Activated naive CD4-positive, alpha-beta T cell treated with anti-CD3 and anti-CD28 coated beads for 36 hours (primary cell): Measurements from ENCODE around the gene UMODL1. TPM values are rescaled to one million over a fixed set of nuclear protein-coding genes. Genes with fewer than 3 reads are reported as not detected.

ENCODE experiments used
- CTCF ChIA-PET: fragments of 350-600 bp; sonication (Branson Sonifier 250); formaldehyde crosslinking; loops from one replicate; lab custom pipeline; 2021; ENCODE audit warnings: antibody characterized with exemption; lab: Charles Lee
- DNase-seq: peaks from one replicate; pipeline ENCODE4 v3.0.0-alpha.2; 2020
- H3K27ac Mint-ChIP-seq: one replicate; pipeline ENCODE4 v1.8.0; 2021; ENCODE audit warnings: mild to moderate bottlenecking, mixed read lengths
- H3K27me3 Mint-ChIP-seq: one replicate; pipeline ENCODE4 v1.8.0; 2021; ENCODE audit warnings: low read depth, mixed read lengths
- H3K36me3 Mint-ChIP-seq: one replicate; pipeline ENCODE4 v1.8.0; 2021; ENCODE audit warnings: low read depth, mixed read lengths
- H3K4me1 Mint-ChIP-seq: one replicate; pipeline ENCODE4 v1.8.0; 2021; ENCODE audit warnings: low read depth, mixed read lengths
- H3K4me3 Mint-ChIP-seq: one replicate; pipeline ENCODE4 v1.8.0; 2021; ENCODE audit warnings: mild to moderate bottlenecking, moderate library complexity, mixed read lengths
- H3K9me3 Mint-ChIP-seq: one replicate; pipeline ENCODE4 v1.8.0; 2021; ENCODE audit warnings: mixed read lengths
- intact Hi-C: fragments of 100-400 bp; cut with micrococcal nuclease; formaldehyde crosslinking; loops from one replicate; pipeline ENCODE4 v1.15.1; 2023
- total RNA-seq, 2 experiments: library from RNA; stranded (reverse); gene quantifications; one replicate each; pipeline ENCODE4 v1.2.3, GENCODE V29; 2021

UMODL1 gene
- total RNA-seq, 2 experiments from 2014 or later, result not detected

- CTCF ChIA-PET, result interaction anchor here (1.0 to 7.9 kb wide), 2 partner anchors 10 to 20 kb away, joined by 4 to 43 read pairs; no protein-coding TSS in a partner anchor
Observed at GRCh38 chr21:42097274-42097673, 26.2 kb downstream of the UMODL1 start.

GRCh38 chr21:42097860-42098454 is 26.8 kb downstream of the UMODL1 start:
- DNase-seq, result no peak
- no peaks in the 10 kb centered on the region for H3K27me3 Mint-ChIP-seq

More at GRCh38 chr21:42097274-42097673, 26.2 kb downstream of the UMODL1 start:
- no peaks in the 10 kb centered on the region for H3K9me3 Mint-ChIP-seq
- H3K27ac Mint-ChIP-seq, result no peak overlapping the region
- no peaks in the 10 kb centered on the region for H3K27me3 Mint-ChIP-seq
- H3K4me1 Mint-ChIP-seq, result no peaks in the 10 kb centered on the region
- intact Hi-C loops, result no loop called here
- no peaks in the 10 kb centered on the region for H3K36me3 Mint-ChIP-seq
- no peak for DNase-seq
- H3K4me3 Mint-ChIP-seq, result no peak overlapping the region

GRCh38 chr21:42098957-42099505 is 27.9 kb downstream of the UMODL1 start:
- H3K27ac Mint-ChIP-seq, result no peak overlapping the region
- CTCF ChIA-PET, result interaction anchor here (7.9 kb wide), 1 partner anchor 8 kb away, joined by 43 read pairs; no protein-coding TSS in a partner anchor
- no peaks in the 10 kb centered on the region for H3K36me3 Mint-ChIP-seq
- no peaks in the 10 kb centered on the region for H3K9me3 Mint-ChIP-seq
- no peak for DNase-seq
- no peak overlapping the region for H3K4me3 Mint-ChIP-seq
- H3K4me1 Mint-ChIP-seq, result peaks cover 3% of the 10 kb centered on the region
- intact Hi-C loops, result no loop called here
- H3K27me3 Mint-ChIP-seq, result no peaks in the 10 kb centered on the region

More at GRCh38 chr21:42097860-42098454, 26.8 kb downstream of the UMODL1 start:
- Mint-ChIP-seq H3K36me3 (no peaks in the 10 kb centered on the region), H3K4me3 (no peak overlapping the region), H3K9me3 (no peaks in the 10 kb centered on the region), H3K27ac (no peak overlapping the region), H3K4me1 (peaks cover 3% of the 10 kb centered on the region)
- intact Hi-C loops, result no loop called here
- CTCF ChIA-PET, result interaction anchor here (1.0 to 7.9 kb wide), 2 partner anchors 9 to 20 kb away, joined by 4 to 43 read pairs; no protein-coding TSS in a partner anchor

GRCh38 chr21:42101246-42101645 is 30.1 kb downstream of the UMODL1 start:
- no peak for DNase-seq
- CTCF ChIA-PET, result no interaction called here
- no peaks in the 10 kb centered on the region for H3K9me3 Mint-ChIP-seq
- intact Hi-C loops, result no loop called here
- no peak overlapping the region for H3K27ac Mint-ChIP-seq
- no peaks in the 10 kb centered on the region for H3K36me3 Mint-ChIP-seq
- no peaks in the 10 kb centered on the region for H3K27me3 Mint-ChIP-seq
- no peak overlapping the region for H3K4me3 Mint-ChIP-seq
- peaks cover 3% of the 10 kb centered on the region for H3K4me1 Mint-ChIP-seq

GRCh38 chr21:42102076-42102475 is 31.0 kb downstream of the UMODL1 start:
- no peaks in the 10 kb centered on the region for H3K36me3 Mint-ChIP-seq
- H3K27ac Mint-ChIP-seq, result no peak overlapping the region
- H3K4me3 Mint-ChIP-seq, result no peak overlapping the region
- peaks cover 3% of the 10 kb centered on the region for H3K4me1 Mint-ChIP-seq
- CTCF ChIA-PET, result interaction anchor here (0.7 kb wide), 1 partner anchor 15 kb away, joined by 3 read pairs; no protein-coding TSS in a partner anchor
- DNase-seq, result no peak
- no peaks in the 10 kb centered on the region for H3K27me3 Mint-ChIP-seq
- no peaks in the 10 kb centered on the region for H3K9me3 Mint-ChIP-seq
- intact Hi-C loops, result no loop called here

- Mint-ChIP-seq H3K36me3 (no peaks in the 10 kb centered on the region), H3K4me3 (no peak overlapping the region), H3K9me3 (no peaks in the 10 kb centered on the region), H3K27ac (no peak overlapping the region), H3K27me3 (no peaks in the 10 kb centered on the region), H3K4me1 (peaks cover 3% of the 10 kb centered on the region)
- no peak for DNase-seq
- CTCF ChIA-PET, result interaction anchor here (0.7 kb wide), 1 partner anchor 15 kb away, joined by 3 read pairs; no protein-coding TSS in a partner anchor
- intact Hi-C loops, result no loop called here
Observed at GRCh38 chr21:42102526-42102925, 31.4 kb downstream of the UMODL1 start.

- Mint-ChIP-seq H3K4me1 (peaks cover 5% of the 10 kb centered on the region), H3K27ac (no peak overlapping the region), H3K27me3 (no peaks in the 10 kb centered on the region), H3K4me3 (no peak overlapping the region), H3K36me3 (no peaks in the 10 kb centered on the region), H3K9me3 (no peaks in the 10 kb centered on the region)
- intact Hi-C loops, result no loop called here
- CTCF ChIA-PET, result no interaction called here
- DNase-seq, result no peak
Observed at GRCh38 chr21:42102991-42103390, 31.9 kb downstream of the UMODL1 start.

GRCh38 chr21:42103843-42104242 is 32.7 kb downstream of the UMODL1 start:
- Mint-ChIP-seq H3K36me3 (no peaks in the 10 kb centered on the region), H3K27ac (no peak overlapping the region), H3K4me1 (peaks cover 7% of the 10 kb centered on the region), H3K27me3 (no peaks in the 10 kb centered on the region), H3K9me3 (no peaks in the 10 kb centered on the region), H3K4me3 (no peak overlapping the region)
- no peak for DNase-seq
- intact Hi-C loops, result no loop called here
- CTCF ChIA-PET, result interaction anchor here (0.5 to 0.7 kb wide), 2 partner anchors 8 to 57 kb away, joined by 3 to 4 read pairs; no protein-coding TSS in a partner anchor

GRCh38 chr21:42105476-42106315 is 34.6 kb downstream of the UMODL1 start:
- no peak overlapping the region for H3K4me3 Mint-ChIP-seq
- no peaks in the 10 kb centered on the region for H3K36me3 Mint-ChIP-seq
- H3K9me3 Mint-ChIP-seq, result no peaks in the 10 kb centered on the region
- no peak for DNase-seq
- intact Hi-C loops, result loop anchor here (5.0 kb wide), 3 partner anchors 93 to 228 kb away; partner anchors contain the start of genes PRDM15 and ZBTB21
- no peak overlapping the region for H3K27ac Mint-ChIP-seq
- H3K27me3 Mint-ChIP-seq, result no peaks in the 10 kb centered on the region
- peaks cover 7% of the 10 kb centered on the region for H3K4me1 Mint-ChIP-seq
- CTCF ChIA-PET, result interaction anchor here (1.7 to 4.6 kb wide), 3 partner anchors 10 to 289 kb away, joined by 4 to 44 read pairs (median 43); no protein-coding TSS in a partner anchor

- Mint-ChIP-seq H3K9me3 (no peaks in the 10 kb centered on the region), H3K4me1 (peaks cover 7% of the 10 kb centered on the region), H3K36me3 (no peaks in the 10 kb centered on the region), H3K4me3 (no peak overlapping the region), H3K27ac (no peak overlapping the region), H3K27me3 (no peaks in the 10 kb centered on the region)
- DNase-seq, result no peak
- CTCF ChIA-PET, result interaction anchor here (1.7 to 4.6 kb wide), 5 partner anchors 11 to 290 kb away, joined by 4 to 44 read pairs (median 21); no protein-coding TSS in a partner anchor
- intact Hi-C loops, result loop anchor here (5.0 kb wide), 3 partner anchors 94 to 229 kb away; partner anchors contain the start of genes PRDM15 and ZBTB21
Observed at GRCh38 chr21:42106425-42106824, 35.3 kb downstream of the UMODL1 start.

- Mint-ChIP-seq H3K27ac (no peak overlapping the region), H3K4me1 (peaks cover 7% of the 10 kb centered on the region), H3K36me3 (no peaks in the 10 kb centered on the region), H3K9me3 (no peaks in the 10 kb centered on the region), H3K27me3 (no peaks in the 10 kb centered on the region), H3K4me3 (no peak overlapping the region)
- intact Hi-C loops, result loop anchor here (5.0 kb wide), 3 partner anchors 95 to 230 kb away; partner anchors contain the start of genes PRDM15 and ZBTB21
- CTCF ChIA-PET, result interaction anchor here (0.6 to 4.6 kb wide), 46 partner anchors 10 to 346 kb away, joined by 3 to 44 read pairs (median 5); partner anchors contain the start of gene ZBTB21
- no peak for DNase-seq
Observed at GRCh38 chr21:42107177-42107880, 36.2 kb downstream of the UMODL1 start.
